Ramos (cell line): Measurements from ENCODE around the gene GABRB1.

Source experiments
- in situ Hi-C: fragments of 300-500 bp; cut with MboI; formaldehyde crosslinking; loops from one replicate; pipeline ENCODE4 v1.14.3; 2022; ENCODE audit warnings: low sequenced_read_pairs; ENCODE audit not compliant: unreplicated experiment

Gene GABRB1

DNA sequence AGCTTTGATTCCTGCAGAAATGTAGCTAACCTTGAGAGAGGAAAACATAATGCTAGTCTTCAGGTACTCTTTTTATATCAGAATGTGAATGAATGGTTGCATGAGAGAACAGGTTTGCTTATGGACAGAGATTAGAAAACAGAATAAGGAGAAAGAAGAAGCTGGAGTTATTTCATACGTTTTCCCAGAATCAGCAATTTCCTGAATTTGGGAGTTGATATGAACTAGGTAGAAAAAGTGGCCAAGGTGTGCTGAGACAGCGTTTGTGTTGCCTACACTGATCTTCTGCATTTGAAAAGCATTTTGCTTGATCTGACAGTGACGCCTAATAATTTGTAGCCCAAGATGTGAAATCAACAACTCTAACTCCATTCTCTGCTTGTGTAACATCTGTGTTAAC, 12.5 kb downstream of the GABRB1 start:
- in situ Hi-C loops = no loop called here

DNA sequence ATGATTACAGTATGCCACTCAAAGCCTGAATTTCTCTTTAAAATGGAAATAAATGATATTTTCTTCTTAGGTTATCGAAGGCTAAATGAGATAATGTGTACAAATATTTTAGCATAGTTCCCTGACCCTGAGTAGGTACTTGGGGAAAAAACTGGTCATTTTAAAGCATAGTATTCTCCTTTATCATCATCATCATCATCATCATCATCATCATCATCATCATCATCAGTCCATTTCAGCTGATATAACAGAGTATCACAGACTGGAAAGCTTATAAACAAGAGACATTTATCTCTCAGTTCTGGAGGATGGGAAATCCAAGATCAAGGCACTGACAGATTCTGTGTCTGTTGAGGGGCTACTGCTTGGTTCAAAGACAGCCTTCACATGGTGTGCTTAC, 13.9 kb downstream of the GABRB1 start:
- in situ Hi-C loops = no loop called here

DNA sequence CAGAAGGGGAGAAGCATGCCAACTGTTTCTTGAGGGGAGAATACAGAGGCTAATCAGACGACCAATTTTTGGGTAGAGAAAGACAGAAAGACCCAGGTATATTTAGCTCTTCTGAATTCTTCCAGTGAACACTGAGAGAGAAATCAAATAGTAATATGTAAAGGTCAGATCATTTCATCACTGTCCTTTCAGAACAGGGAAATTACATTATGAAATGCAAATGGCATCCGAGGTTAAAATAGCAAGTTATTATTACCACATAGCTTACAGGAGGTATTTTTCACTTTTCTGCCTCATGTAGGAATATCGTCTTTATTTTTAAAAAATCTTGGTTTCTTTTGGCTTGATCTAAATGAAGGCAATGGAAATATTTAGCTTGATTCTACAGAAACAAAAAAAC, 18.0 kb downstream of the GABRB1 start:
- in situ Hi-C loops = no loop called here

DNA sequence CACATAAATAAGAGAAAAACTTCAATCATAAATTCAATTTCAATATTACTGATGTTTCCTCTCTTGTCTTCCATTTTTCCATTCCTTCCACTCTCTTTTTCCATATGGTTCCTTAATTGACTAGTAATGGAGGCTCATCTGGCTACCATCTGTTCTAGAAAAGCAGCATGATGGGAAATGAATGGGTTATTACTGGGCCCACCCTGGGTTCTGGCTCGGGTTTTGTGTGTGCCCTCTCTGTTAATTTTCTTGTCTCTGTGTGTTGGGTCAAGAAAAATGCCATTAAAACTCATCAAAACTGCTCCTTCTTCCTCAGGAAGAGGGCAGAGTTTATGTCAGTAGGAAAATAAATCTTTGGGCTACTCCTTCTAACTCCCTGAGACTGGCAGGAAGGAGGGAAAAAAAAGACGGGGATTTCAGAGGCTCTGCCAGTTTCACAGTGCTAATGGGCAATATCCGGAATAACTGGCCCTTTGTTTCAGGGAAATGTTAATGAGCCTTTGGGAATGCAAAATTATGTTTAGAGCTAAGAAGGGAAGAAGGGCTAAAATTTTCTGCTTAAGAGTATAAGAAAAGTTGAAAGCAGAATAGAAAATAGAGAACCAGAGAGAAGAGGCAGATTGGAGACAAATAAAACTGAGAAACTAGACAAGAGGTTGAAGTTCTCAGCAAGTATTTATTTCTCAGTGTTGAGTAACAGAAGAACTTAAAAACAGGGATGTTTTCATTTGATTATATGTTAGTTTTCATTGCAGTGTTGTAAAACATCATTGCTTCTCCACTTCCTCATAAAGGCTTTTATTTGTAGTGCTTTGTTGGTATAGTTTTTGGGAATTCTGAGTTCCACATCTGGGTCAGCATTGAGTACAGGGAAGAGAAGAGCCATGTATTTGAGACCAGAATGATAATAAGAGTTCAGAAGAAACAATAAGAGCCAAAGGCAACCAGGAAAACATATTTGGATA, 19.7 kb downstream of the GABRB1 start:
- in situ Hi-C loops = no loop called here

DNA sequence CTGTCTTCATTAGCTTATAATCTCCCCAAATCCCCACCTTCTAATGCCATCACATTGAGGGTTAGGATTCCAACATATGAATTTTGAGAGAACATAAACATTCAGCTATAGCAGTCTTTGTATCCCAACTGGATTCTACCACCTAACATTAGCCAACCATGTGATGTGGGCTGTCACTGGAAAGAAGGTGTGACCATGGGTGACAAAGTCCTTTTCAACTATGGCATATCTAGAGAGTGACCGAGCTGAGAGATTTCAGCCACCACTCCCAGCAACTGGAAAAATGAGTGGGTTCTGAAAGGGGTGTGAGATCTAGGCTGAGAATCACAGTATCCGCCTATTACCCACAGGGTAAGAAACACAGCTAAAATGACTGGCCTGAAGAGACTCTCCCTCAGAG, 22.1 kb downstream of the GABRB1 start:
- in situ Hi-C loops = no loop called here

DNA sequence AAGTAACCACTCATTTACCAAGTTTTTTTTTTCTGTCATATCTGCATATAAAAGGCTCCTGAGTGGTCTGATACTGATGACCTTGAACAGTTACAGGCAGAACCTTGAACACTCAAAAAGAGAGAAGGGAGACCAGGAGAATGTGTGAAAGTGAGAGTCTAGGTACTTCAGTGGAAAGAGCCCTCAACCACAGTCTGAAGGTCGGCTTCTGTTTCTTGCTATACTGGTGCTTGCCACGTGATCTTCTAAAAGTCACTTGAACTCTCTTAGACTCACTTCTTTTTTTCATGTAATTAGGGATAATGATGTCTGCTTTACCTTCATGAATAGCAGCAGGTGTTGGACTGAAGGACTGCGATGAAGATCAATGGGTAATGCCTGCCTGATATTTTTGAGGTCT, 22.8 kb downstream of the GABRB1 start:
- in situ Hi-C loops = no loop called here

DNA sequence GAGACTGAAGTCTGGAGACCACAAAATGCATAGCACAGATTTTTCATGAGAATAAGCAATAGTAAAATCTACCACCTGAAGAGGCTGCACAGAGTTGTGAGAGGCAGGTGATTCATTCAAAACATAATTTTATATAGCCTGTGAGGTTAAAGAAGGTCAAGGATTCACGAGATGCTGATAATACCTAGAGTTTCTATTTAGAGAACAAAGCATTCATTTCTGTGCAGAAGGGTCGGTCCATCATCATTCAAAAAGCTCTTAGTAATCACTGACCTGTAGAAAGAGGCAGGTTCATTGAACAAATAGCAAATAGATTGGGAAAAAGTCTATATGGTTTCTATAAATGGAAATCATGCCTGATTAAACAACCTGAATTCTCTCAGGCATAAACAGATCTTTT, 26.6 kb downstream of the GABRB1 start:
- in situ Hi-C loops = no loop called here

DNA sequence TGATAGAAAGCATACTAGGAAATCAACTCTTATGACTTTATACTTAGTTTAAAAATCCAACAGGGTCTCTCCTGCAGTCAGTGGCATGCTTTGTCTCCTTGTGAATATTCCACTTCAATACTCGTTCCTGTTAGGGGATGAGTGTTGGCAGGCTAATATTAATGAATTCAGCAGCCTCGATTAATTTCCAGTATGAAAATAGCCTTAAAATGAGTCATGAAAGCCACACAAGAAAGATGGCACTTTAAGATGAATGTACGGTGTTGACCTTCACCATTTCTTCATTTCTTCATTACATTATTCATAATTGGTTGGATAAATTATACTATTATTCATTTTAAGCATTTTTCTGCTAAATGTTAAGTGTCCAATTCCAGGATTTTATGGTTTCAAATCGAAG, 29.2 kb downstream of the GABRB1 start:
- in situ Hi-C loops = no loop called here

DNA sequence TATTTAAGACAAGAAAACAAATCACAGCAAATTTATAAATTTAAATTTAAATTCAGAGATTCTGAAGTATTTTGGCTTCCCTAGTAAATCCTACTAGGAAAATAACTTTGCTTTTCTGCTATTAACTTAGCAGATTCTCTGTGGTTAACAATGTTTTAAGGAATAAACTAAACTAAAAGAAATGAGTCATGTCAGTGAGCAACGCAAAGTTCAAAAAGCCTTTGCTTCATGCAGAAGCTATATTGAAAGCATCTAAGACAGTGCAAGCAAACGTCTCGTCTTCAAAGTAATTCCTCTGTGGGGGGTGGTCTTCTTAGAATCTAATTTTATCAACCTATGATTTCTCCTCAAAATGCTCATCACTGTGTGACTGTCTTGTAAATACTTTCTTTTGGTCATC, 30.1 kb downstream of the GABRB1 start:
- in situ Hi-C loops = no loop called here

DNA sequence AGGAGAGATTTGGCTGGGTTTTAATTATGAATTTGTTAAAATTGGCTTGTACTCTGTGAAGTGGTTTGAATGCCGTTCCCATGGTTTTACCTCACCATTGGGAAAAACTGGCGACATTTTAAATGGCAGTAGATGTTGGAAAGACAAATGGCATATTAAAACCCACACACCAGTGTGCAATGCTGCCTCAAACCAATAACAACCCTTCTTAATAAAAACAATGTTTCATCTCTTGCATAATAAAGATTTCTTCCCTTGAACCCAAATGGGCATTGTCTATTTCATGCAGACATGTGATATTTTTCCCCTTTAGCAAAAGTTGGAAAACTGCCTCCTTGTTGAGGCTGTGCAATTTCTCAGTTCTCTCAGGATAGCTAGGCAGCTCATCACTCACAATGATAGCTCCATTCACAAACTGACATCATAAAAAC, 33.7 kb downstream of the GABRB1 start:
- in situ Hi-C loops = no loop called here

DNA sequence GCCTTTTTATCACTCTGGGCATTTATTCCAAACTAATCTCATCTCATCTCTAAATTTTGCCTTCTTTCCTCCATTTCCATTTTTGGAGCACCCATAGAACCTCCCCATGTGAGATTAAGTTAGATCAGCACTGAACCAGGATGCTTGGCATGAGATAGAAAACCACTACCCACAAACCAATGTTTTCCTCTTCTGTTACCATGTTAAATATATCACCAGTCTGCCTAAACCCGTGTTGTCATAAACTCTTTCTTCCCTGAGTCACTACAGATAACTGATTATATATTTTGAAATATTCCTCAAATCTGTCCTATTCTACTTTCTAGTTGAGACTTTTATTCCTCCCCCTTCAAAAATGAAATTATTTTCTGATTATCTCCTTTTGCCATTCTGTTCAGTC, 37.6 kb downstream of the GABRB1 start:
- in situ Hi-C loops = no loop called here

DNA sequence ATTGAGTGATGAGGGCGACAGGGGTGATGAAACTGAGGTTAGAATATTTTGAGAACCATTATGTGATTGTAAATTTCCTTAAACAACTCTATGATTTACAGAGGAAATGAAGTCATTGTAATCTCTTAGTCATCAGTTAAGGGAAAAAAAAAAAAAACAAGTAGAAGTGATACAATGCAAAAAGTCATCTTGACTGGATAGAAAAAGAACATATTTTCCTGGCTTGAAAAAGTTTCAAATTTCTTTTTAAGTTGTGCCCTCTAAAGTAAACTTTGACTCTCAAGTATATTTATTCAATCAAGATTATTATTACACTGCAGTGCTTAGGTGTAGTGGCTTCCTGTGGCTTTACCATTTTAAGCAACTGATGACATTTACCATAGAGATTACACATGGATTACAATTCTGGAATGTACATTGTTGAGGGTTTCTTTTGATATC, 40.6 kb downstream of the GABRB1 start:
- in situ Hi-C loops = no loop called here

DNA sequence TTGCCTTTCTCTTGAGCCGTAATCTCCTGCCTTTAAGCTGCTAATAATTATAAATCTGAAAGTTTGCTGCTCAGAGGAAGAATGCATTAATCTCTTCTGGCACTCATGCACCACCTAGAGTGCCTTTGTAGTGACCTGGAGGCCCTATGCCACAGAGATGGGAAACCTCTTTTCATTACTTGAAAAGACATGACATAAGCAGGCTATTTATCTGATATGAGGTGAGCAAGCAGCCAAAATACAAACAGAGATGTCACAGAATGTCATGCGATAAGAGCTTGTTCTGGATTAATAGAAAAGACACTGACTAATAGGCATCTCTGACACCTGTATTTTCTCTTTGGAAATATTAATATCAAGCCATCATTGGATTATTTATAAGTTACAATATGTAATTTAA, 42.3 kb downstream of the GABRB1 start:
- in situ Hi-C loops = no loop called here

DNA sequence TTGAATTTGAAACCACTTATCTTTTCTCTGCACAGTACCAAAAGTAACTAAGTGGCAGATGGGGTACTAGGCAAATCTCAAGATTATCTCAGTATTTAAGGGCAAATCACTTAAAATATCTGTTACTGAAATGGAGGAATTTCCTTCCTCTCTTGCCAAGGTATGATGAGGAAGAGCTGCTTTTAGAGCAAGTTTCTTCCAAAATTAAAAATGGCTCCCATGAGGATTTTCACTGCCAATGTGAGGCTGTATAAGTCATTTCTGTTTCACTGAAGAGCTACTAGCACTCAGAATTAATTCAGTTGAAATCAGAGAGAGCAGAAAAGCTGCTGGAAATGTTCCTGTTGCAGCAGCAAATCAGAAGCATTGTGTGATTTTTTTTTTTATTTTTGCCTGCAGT, 43.4 kb downstream of the GABRB1 start:
- in situ Hi-C loops = no loop called here

DNA sequence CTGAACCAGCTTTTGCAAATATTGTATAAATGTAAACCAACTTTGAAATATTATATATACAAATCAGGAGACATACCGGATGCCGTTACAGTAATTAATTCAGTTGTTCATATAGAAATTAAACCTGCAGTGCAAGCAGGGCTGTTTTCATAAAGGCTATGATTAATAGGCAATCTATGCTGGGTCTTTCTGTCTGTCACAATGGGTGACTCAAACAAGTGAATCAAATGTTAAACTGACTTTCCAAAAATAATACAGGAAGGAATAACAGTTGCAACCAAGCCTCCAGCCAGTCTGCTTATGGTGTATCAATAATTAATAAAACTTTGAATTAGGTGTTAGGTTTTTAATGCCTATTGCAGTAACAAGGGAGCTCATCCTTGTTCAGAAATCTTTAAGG, 43.9 kb downstream of the GABRB1 start:
- in situ Hi-C loops = no loop called here

DNA sequence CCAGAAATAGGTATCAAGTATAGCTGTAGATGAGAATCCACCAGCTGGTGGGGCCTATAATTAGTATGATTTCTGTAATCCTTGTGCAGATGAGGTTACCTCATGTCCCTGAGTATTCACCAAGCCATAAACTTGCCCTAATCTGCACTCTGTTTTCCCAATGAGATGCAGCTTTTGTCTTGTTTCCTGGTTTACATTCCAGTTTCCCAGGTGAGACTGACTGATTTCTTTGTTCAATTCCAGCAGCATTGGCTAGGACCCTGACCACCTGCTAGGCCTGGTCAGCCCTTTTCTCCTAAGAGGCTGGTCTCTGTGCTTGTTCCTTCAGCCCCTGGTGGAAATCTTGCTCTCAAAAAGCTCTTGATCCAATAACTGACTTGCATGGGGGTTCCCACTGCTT, 44.6 kb downstream of the GABRB1 start:
- in situ Hi-C loops = no loop called here

DNA sequence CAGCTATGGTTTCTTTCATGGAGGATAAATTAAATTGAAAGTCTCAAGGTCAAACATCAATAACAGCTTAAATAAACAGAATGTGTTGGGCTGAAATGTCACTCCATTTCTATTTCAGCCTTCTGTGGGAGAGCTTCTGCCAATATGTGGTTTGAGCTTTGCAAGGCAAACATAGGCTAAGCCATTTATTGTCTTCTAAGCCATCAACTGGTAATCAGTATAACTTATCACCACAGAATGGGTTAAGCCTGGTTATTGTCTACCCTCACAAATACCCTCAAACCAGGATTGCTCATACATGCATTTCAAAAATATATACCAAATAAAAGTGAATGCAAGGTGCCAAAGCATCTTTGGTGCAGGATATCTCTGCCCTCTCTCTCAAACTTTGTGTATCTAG, 52.7 kb downstream of the GABRB1 start:
- in situ Hi-C loops = no loop called here

DNA sequence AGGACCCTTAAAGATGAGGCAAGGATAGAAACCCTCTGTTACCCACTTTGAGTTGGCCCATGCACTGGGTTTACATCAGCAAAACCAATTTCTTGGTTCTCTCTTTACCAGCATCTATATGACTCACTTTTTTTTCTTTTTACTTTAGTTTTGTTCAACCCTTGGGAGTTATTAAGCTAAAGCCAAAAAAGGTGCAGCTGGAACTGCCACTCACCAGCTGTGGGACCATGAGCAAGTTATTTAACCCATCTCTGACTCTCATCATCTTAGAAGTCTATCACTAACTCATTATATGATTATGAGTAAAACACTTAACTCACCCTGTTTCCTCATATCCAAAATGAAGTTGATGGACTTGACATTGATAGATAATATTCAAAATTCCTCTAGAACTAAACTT, 53.4 kb downstream of the GABRB1 start:
- in situ Hi-C loops = no loop called here

DNA sequence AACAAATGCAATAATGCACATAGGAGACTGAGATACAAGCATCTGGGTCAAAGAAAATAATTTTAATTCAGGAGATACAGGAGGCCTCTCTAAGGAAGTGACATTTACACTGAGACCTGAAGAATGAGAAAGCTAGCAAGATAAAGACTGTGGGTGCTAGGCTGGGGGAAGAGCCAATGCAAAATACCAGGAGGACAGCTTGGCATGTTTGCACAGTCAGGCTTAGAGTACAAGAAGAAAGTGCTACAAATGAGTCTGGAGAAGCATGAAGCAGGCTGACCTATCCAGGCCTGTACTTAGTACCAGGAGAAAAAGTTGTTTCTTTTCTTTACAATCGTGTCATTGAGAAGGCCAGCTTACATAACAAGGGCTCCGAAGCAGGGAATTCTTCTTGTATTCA, 56.9 kb downstream of the GABRB1 start:
- in situ Hi-C loops = no loop called here

DNA sequence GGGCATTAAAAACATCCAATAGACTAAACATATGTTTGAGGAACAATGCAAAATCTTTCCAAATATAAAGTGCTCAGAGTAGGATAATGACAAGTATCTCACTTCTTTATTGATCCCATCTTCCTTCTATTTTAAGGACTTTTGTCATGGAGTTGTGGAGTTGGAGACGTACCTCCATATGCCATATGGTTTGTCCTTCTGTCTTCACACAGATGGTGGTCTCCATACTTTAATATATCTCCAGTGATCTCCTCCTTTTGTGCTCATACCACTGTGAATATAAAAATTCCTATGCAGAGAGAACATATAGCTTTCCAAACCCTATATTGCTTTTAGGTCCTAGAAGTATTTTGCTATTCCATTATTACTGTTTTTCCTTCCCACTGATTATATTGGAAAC, 64.5 kb downstream of the GABRB1 start:
- in situ Hi-C loops = no loop called here

DNA sequence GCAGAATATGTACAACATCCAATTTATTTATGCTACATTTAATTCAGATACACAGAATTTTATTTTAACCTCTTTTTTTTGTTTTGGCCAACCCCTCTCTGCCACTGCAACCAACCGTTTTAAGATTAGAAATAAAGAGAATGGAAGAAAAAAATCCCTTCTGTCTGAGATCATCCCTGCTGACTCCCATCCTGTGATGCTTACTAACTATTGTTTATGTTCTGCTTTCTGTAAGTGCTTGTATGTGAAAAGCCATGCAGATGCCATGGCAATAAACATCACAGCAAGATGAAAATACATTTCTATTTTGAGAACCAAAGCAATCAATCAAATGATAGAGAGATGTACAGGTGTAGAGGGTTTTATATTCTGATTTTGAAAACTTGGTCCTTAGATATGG, 70.1 kb downstream of the GABRB1 start:
- in situ Hi-C loops = no loop called here

DNA sequence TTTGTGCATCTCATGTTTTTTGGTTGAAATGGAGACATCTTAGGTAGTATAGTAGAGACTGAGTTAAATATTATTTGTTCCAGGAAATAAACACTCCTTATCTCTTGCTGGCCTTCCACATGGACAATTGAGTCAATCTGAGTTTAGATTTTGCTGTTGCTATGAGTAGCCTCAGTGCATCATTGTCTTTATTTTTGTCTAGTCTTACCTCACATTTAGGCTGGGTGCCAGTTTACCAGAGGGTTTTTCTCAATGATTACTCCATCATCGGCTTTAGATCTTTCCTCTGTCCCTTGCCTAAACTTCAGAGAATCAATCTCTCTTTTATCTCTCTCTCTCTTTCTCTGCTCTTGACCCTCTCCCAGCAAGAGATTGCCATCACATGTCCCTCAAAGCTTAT, 73.6 kb downstream of the GABRB1 start:
- in situ Hi-C loops = no loop called here
